Activated CD8-positive, alpha-beta memory T cell treated with anti-CD3 and anti-CD28 coated beads for 36 hours (primary cell): ENCODE results near the gene AMZ1. TPM values are rescaled to one million over a fixed set of nuclear protein-coding genes. Genes with fewer than 3 reads are reported as not detected.

ENCODE experiments used
- CTCF ChIA-PET: fragments of 350-600 bp; sonication (Branson Sonifier 250); formaldehyde crosslinking; loops from one replicate; lab custom pipeline; 2021; ENCODE audit warnings: antibody characterized with exemption; lab: Charles Lee
- POLR2A ChIA-PET: fragments of 350-600 bp; sonication (Branson Sonifier 250); formaldehyde crosslinking; loops from one replicate; lab custom pipeline; 2021; ENCODE audit warnings: antibody characterized with exemption; lab: Charles Lee
- total RNA-seq, 2 experiments: library from RNA; stranded (reverse); gene quantifications; one replicate each; pipeline ENCODE4 v1.2.3, GENCODE V29; 2021

Gene AMZ1
- total RNA-seq, 2 experiments from 2014 or later: not detected

GRCh38 chr7:2649991-2650390, 38.0 kb upstream of the AMZ1 start:
- ChIA-PET POLR2A (no interaction called here), CTCF (no interaction called here)

GRCh38 chr7:2650451-2650850, 37.6 kb upstream of the AMZ1 start:
- ChIA-PET CTCF (interaction anchor here (1.0 kb wide), 1 partner anchor 11 kb away, joined by 3 read pairs; no protein-coding TSS in a partner anchor), POLR2A (no interaction called here)

GRCh38 chr7:2651336-2651735, 36.7 kb upstream of the AMZ1 start:
- ChIA-PET POLR2A (no interaction called here), CTCF (interaction anchor here (1.0 kb wide), 1 partner anchor 10 kb away, joined by 3 read pairs; no protein-coding TSS in a partner anchor)

GRCh38 chr7:2651847-2652735, 35.9 kb upstream of the AMZ1 start:
- ChIA-PET CTCF (no interaction called here), POLR2A (no interaction called here)

GRCh38 chr7:2652736-2653060, 35.3 kb upstream of the AMZ1 start:
- POLR2A ChIA-PET: no interaction called here
- CTCF ChIA-PET: no interaction called here

- ChIA-PET POLR2A (no interaction called here), CTCF (interaction anchor here (1.1 kb wide), 1 partner anchor 17 kb away, joined by 4 read pairs; no protein-coding TSS in a partner anchor)
These were observed 33.9 kb upstream of the AMZ1 start for GRCh38 chr7:2654059-2654458.

GRCh38 chr7:2655870-2656614, 32.0 kb upstream of the AMZ1 start:
- POLR2A ChIA-PET: no interaction called here
- CTCF ChIA-PET: interaction anchor here (1.0 kb wide), 1 partner anchor 11 kb away, joined by 3 read pairs; no protein-coding TSS in a partner anchor

GRCh38 chr7:2657208-2657607, 30.8 kb upstream of the AMZ1 start:
- POLR2A ChIA-PET: no interaction called here
- CTCF ChIA-PET: no interaction called here

GRCh38 chr7:2657920-2658671, 29.9 kb upstream of the AMZ1 start:
- ChIA-PET CTCF (no interaction called here), POLR2A (no interaction called here)

GRCh38 chr7:2658941-2659340, 29.1 kb upstream of the AMZ1 start:
- POLR2A ChIA-PET: no interaction called here
- CTCF ChIA-PET: no interaction called here

- ChIA-PET POLR2A (no interaction called here), CTCF (no interaction called here)
These were observed 28.2 kb upstream of the AMZ1 start for GRCh38 chr7:2659556-2660358.

GRCh38 chr7:2660359-2661095, 27.5 kb upstream of the AMZ1 start:
- POLR2A ChIA-PET: no interaction called here
- CTCF ChIA-PET: no interaction called here

GRCh38 chr7:2661096-2661449, 26.9 kb upstream of the AMZ1 start:
- ChIA-PET CTCF (no interaction called here), POLR2A (no interaction called here)

- ChIA-PET CTCF (interaction anchor here (0.6 kb wide), 1 partner anchor 11 kb away, joined by 3 read pairs; no protein-coding TSS in a partner anchor), POLR2A (no interaction called here)
These were observed 26.3 kb upstream of the AMZ1 start for GRCh38 chr7:2661602-2662272.

GRCh38 chr7:2662273-2663120, 25.5 kb upstream of the AMZ1 start:
- ChIA-PET CTCF (no interaction called here), POLR2A (no interaction called here)

GRCh38 chr7:2663121-2663886, 24.7 kb upstream of the AMZ1 start:
- ChIA-PET POLR2A (no interaction called here), CTCF (no interaction called here)
